IPS-NIHi7 (cell line): ENCODE data around the gene RFC1.
"Not testable (repeated sequence)": the region's sequence is repeated elsewhere in the genome, so short reads cannot be mapped to it uniquely, and the experiment has no call there.

Source experiments
- DNase-seq: peaks from one replicate; pipeline ENCODE4 v3.0.0; 2012; ENCODE audit warnings: mixed read lengths; ENCODE audit errors: extremely low spot score

RFC1 gene, protein sequence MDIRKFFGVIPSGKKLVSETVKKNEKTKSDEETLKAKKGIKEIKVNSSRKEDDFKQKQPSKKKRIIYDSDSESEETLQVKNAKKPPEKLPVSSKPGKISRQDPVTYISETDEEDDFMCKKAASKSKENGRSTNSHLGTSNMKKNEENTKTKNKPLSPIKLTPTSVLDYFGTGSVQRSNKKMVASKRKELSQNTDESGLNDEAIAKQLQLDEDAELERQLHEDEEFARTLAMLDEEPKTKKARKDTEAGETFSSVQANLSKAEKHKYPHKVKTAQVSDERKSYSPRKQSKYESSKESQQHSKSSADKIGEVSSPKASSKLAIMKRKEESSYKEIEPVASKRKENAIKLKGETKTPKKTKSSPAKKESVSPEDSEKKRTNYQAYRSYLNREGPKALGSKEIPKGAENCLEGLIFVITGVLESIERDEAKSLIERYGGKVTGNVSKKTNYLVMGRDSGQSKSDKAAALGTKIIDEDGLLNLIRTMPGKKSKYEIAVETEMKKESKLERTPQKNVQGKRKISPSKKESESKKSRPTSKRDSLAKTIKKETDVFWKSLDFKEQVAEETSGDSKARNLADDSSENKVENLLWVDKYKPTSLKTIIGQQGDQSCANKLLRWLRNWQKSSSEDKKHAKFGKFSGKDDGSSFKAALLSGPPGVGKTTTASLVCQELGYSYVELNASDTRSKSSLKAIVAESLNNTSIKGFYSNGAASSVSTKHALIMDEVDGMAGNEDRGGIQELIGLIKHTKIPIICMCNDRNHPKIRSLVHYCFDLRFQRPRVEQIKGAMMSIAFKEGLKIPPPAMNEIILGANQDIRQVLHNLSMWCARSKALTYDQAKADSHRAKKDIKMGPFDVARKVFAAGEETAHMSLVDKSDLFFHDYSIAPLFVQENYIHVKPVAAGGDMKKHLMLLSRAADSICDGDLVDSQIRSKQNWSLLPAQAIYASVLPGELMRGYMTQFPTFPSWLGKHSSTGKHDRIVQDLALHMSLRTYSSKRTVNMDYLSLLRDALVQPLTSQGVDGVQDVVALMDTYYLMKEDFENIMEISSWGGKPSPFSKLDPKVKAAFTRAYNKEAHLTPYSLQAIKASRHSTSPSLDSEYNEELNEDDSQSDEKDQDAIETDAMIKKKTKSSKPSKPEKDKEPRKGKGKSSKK

GRCh38 chr4:39365830-39366771 is at the start of gene RFC1:
Gene RFC1, minus strand, starts transcription at chr4:39366362. Its CDS starts 121 bp downstream, at chr4:39366241.
- DNase-seq = peak; percentile 95

DNA sequence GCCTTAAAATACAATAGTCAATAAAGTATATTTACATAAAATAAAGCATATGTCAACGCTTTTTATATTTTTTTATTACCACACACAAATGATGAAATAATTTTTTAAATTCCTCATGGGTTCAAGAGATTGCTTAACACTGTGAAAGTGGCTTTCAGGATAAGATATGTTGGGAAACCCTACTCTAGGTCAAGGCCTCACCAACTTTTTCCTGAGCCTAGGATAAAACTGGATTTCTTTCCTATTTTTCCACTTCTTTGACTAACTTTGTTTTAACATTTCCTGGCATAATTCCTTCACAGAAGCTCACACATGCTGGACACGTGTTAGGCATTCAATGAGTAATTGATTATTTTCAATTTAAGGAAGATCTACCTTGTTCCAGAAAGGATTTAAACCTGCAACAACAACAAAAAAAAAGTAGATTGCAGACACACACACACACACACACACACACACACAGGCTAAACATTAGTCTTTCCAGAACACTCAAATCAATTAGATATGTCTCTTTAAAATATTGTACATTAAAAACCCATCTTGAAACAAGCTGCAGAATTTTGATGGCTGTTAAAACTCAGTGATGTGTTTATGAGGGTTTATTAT is 49.6 kb upstream of the RFC1 start:
- DNase-seq = no peak

DNA sequence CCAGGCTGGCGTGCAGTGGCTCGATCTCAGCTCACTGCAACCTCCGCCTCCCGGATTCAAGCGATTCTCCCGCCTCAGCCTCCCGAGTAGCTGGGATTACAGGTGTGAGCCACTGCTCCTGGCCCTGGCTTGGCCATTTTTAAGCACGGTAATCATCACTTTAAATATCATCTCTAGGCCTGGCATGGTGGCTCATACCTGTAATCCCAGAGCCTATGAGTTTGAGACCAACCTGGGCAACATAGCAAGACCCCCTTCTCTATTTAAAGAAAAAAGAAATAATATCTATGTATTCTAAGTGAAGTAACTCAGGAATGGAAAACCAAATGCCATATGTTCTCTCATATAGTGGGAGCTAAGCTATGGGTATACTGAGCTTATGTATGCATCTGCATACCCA is 45.4 kb upstream of the RFC1 start:
- DNase-seq = not testable (repeated sequence)

GRCh38 chr4:39410415-39410814 is 44.3 kb upstream of the RFC1 start:
- DNase-seq = no peak

- DNase-seq = no peak
These were observed 41.4 kb upstream of the RFC1 start for GRCh38 chr4:39407584-39407885.

DNA sequence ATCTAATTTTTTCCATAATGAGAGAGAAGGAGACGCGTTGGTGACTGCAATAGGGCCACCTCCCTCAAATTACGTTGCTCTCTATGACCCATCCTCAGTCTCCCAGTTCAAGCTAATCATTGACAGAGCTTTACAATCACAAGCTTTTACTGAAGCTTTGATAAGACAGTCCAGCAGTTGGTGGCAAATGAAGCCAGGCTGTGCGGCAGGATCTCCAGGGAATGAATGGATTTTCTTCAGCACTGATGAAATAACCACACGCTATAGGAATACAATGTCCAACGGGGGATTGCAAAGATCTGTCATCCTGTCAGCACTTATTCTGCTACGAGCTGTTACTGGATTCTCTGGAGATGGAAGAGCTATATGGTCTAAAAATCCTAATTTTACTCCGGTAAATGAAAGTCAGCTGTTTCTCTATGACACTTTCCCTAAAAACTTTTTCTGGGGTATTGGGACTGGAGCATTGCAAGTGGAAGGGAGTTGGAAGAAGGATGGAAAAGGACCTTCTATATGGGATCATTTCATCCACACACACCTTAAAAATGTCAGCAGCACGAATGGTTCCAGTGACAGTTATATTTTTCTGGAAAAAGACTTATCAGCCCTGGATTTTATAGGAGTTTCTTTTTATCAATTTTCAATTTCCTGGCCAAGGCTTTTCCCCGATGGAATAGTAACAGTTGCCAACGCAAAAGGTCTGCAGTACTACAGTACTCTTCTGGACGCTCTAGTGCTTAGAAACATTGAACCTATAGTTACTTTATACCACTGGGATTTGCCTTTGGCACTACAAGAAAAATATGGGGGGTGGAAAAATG is 40.8 kb upstream of the RFC1 start, which contains the start of gene KLB:
Gene KLB, plus strand, starts transcription at position 168 of the 821 bp plus-strand sequence. Its CDS starts 20 bp downstream, at position 188.
- no peak for DNase-seq

DNA sequence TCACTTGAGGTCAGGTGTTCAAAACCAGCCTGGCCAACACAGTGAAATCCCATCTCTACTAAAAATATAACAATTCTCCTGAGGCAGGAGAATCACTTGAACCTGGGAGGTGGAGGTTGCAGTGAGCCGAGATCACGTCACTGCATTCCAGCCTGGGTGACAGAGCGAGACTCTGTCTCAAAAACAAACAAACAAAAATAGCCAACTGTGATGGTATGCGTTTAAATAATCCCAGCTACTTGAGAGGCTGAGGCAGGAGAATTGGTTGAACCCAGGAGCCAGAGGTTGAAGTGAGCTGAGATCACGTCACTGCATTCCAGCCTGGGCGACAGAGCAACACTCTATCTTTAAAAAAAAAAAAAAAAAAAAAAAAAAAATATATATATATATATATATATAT is 35.5 kb upstream of the RFC1 start:
- not testable (repeated sequence) for DNase-seq

- DNase-seq = no peak
These were observed 28.5 kb upstream of the RFC1 start for GRCh38 chr4:39394706-39395105.

DNA sequence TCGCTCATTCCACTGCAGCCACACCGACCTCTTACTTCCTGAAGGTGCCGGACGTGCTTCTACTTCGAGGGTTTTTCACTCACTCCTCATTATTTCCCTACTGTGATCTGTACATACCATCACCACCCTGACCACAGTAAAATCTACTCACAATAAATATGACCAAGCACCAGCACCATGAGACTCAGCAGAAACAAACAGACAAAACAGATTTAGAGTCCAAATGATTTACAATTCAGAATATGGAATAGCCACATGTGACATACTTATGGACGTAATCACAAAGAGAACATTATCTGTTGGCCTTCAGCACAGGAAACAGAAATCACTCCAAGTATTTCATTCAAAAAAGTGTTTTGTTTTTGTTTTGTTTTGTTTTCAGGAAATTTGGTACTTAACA is 24.4 kb upstream of the RFC1 start:
- DNase-seq = no peak

- no peak for DNase-seq
These were observed 18.4 kb upstream of the RFC1 start for GRCh38 chr4:39384563-39384962.

DNA sequence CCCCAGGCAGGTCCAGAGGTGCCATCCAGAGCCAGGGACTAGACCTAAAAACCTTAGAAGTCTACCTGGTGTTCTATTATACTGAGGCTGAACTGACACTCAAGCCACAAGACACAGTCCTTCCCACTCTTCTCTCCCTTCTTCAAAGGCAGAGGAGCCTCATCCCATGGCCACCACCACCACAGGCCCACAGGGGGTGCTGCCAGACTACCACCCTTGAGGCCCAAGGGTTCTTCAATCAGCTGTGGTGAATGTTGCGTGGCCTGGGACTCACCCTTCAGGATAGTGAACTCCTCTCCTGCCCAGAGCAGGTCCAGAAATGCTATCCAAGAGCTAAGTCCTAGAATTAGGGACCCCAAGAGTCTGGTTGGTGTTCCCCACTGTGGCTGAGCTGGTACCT is 17.5 kb upstream of the RFC1 start:
- DNase-seq = no peak

- DNase-seq = no peak
These were observed 9.3 kb upstream of the RFC1 start for GRCh38 chr4:39375478-39375877.

GRCh38 chr4:39371209-39371608 is 5.0 kb upstream of the RFC1 start:
- not testable (repeated sequence) for DNase-seq

DNA sequence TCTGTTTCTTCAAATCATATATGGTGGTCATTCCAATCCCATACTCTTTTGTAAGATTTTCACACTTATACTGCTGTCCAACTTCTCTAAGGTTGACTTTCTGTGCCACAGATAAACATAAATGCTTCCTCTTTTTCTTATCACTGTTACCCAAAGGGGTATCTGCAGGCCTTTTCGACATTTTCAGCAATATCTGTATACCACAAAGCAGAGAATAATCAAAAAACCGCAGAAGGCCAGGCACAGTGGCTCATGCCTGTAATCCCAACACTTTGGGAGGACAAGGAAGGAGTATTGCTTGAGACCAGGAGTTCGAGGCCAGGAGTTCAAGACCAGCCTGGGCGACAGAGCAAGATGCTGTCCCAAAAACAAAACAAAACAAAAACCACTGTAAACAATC is 3.1 kb upstream of the RFC1 start:
- no peak for DNase-seq

DNA sequence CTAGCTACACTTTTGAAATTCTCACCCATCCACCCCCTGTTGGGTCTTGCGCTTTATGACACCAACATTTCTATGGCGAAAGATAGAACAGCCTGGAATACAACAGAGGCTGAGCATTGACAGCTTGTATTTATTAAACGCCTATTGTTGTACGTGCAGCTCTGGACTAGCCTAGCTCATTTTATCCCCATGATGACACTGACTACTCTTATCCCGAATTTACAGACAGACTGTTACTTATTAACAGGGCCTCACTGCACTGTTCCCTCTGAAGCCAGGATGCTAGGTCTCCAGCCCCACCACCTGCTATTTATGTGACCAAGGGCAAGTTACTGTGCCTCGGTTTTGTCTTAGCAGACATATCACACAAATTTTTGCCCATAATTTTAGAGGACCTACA is 1.0 kb upstream of the RFC1 start:
- DNase-seq = no peak

DNA sequence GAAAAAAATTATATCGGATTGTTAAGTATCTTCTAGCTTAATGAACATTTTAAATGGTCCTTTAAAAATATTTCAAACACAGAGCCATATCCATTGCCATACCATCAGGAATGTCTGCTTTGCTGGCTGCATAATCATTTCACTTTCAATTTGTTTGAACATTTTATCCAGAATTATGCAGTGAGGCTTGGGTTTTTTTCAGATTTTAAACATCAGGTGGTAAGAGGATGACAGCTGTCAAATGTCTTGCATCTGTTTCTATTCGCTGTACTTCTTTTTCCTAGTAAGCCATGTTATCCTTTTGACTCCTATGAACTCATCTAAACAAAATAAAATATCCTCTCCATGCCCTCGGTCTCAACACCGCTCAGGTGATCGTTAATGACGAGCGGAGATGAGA is 802 bp downstream of the RFC1 start:
- DNase-seq = no peak

- DNase-seq = no peak
These were observed 2.3 kb downstream of the RFC1 start for GRCh38 chr4:39363773-39364393.

GRCh38 chr4:39362827-39363226 is 3.3 kb downstream of the RFC1 start:
- DNase-seq = no peak

- not testable (repeated sequence) for DNase-seq
These were observed 5.6 kb downstream of the RFC1 start for GRCh38 chr4:39360611-39361010.
